H1 (cell line): Measurements from ENCODE around the gene CHRDL1. TPM values are rescaled to one million over a fixed set of nuclear protein-coding genes. Genes with fewer than 3 reads are reported as not detected.

Experiments
- CTCF ChIA-PET: fragments of 300-600 bp; sonication (Branson Sonifier 250); formaldehyde crosslinking; loops from one replicate; lab custom pipeline; 2021; ENCODE audit not compliant: partially characterized antibody; lab: Charles Lee
- POLR2A ChIA-PET: fragments of 300-600 bp; sonication (Branson Sonifier 250); formaldehyde crosslinking; loops from one replicate; lab custom pipeline; 2021; ENCODE audit warnings: inconsistent platforms; ENCODE audit not compliant: partially characterized antibody; lab: Charles Lee
- DNase-seq, 2 experiments: peaks; one replicate each; pipeline versions ENCODE4 v3.0.0 to v3.0.0-alpha.2; 2010 to 2022; ENCODE audit warnings: low spot score in 2 of 2, low read depth in 1 of 2, mixed read lengths in 1 of 2
- FAIRE-seq: peaks from 2 replicates; lab custom pipeline; 2011; peaks lifted over from hg19 to GRCh38; lab: Jason Lieb, UNC
- H2AFZ ChIP-seq: 2 replicates; pipeline ENCODE4 v1.8.1; 2012; ENCODE audit warnings: low read length, inconsistent platforms
- H2AK5ac ChIP-seq: 2 replicates; pipeline ENCODE4 v1.6.1; 2013; ENCODE audit warnings: low read depth, low read length
- H2BK120ac ChIP-seq: replicated peaks from 2 replicates; pipeline ENCODE3; 2013; ENCODE audit warnings: low read depth, low read length, inconsistent platforms
- H2BK12ac ChIP-seq: 2 replicates; pipeline ENCODE4 v1.6.1; 2013; ENCODE audit warnings: low read depth, low read length
- H2BK15ac ChIP-seq: 2 replicates; pipeline ENCODE4 v1.6.1; 2013; ENCODE audit warnings: low read length
- H2BK20ac ChIP-seq: 2 replicates; pipeline ENCODE4 v1.6.1; 2013; ENCODE audit warnings: low read length
- H2BK5ac ChIP-seq: 2 replicates; pipeline ENCODE4 v1.6.1; 2013; ENCODE audit warnings: low read depth, low read length
- H3K14ac ChIP-seq: 2 replicates; pipeline ENCODE4 v1.6.1; 2013; ENCODE audit warnings: inconsistent platforms; ENCODE audit not compliant: insufficient read length
- H3K18ac ChIP-seq: 2 replicates; pipeline ENCODE4 v1.6.1; 2013; ENCODE audit warnings: low read length; ENCODE audit errors: extremely low read depth
- H3K23ac ChIP-seq: 2 replicates; pipeline ENCODE4 v1.6.1; 2013; ENCODE audit warnings: inconsistent platforms; ENCODE audit not compliant: insufficient read length
- H3K23me2 ChIP-seq: 2 replicates; pipeline ENCODE4 v1.6.1; 2013; ENCODE audit warnings: low read depth, low read length
- H3K27ac ChIP-seq: 2 replicates; pipeline ENCODE4 v1.6.1; 2011; ENCODE audit warnings: low read depth, low read length, inconsistent platforms
- H3K27me3 ChIP-seq, 4 experiments: replicated peaks in 1 of 4; 1 replicate in 1 of 4; 2 replicates in 3 of 4; pipeline versions ENCODE4 v1.6.1 to v1.8.1; 2011 to 2013; ENCODE audit warnings: low read length in 3 of 4, mild to moderate bottlenecking in 3 of 4, inconsistent platforms in 2 of 4, mixed read lengths in 2 of 4, moderate library complexity in 1 of 4; ENCODE audit not compliant: control insufficient read depth in 3 of 4, insufficient read depth in 3 of 4; ENCODE audit errors: extremely low read depth in 1 of 4
- H3K36me3 ChIP-seq, 4 experiments: 2 replicates each; pipeline versions ENCODE4 v1.6.1 to v1.8.1; 2011 to 2013; ENCODE audit warnings: mild to moderate bottlenecking in 4 of 4, low read length in 3 of 4, moderate library complexity in 2 of 4, control low read depth in 1 of 4, inconsistent platforms in 1 of 4; ENCODE audit not compliant: insufficient read depth in 4 of 4, control insufficient read depth in 2 of 4
- H3K4ac ChIP-seq: replicated peaks from 2 replicates; pipeline ENCODE3; 2013; ENCODE audit warnings: low read length, low read depth, mixed read lengths, inconsistent platforms; ENCODE audit not compliant: insufficient read length
- H3K4me1 ChIP-seq, 4 experiments: replicated peaks in 1 of 4; 1 replicate in 1 of 4; 2 replicates in 3 of 4; pipeline versions ENCODE4 v1.6.1 to v1.8.1; 2011 to 2013; ENCODE audit warnings: low read length in 3 of 4, inconsistent platforms in 2 of 4, mixed read lengths in 1 of 4; ENCODE audit not compliant: insufficient read depth in 4 of 4, control insufficient read depth in 3 of 4
- H3K4me2 ChIP-seq, 2 experiments: 2 replicates each; pipeline versions ENCODE4 v1.6.1 to v1.8.1; 2011 to 2013; ENCODE audit warnings: low read depth in 2 of 2, low read length in 2 of 2, control low read depth in 1 of 2, inconsistent platforms in 1 of 2, mild to moderate bottlenecking in 1 of 2; ENCODE audit not compliant: insufficient read depth in 1 of 2
- H3K4me3 ChIP-seq, 4 experiments: fragments of 200-600, 300-600 bp in 1 of 4; sonication (generic), shearing (Covaris generic), sonication (Bioruptor Twin) in 1 of 4; 2 replicates each; pipeline versions ENCODE4 v1.5.1 to v1.8.1; 2011 to 2016; ENCODE audit warnings: low read length in 4 of 4, low read depth in 3 of 4, control low read depth in 2 of 4, inconsistent platforms in 2 of 4, mild to moderate bottlenecking in 2 of 4, mixed read lengths in 1 of 4, moderate library complexity in 1 of 4; ENCODE audit not compliant: insufficient read depth in 2 of 4; ENCODE audit errors: extremely low read depth in 1 of 4
- H3K56ac ChIP-seq: replicated peaks from 2 replicates; pipeline ENCODE3; 2013; ENCODE audit warnings: low read depth, mild to moderate bottlenecking, mixed read lengths, low read length, inconsistent platforms; ENCODE audit not compliant: insufficient read length
- H3K79me1 ChIP-seq: 2 replicates; pipeline ENCODE4 v1.6.1; 2013; ENCODE audit warnings: low read depth, low read length, control low read depth
- H3K79me2 ChIP-seq, 2 experiments: 2 replicates each; pipeline versions ENCODE4 v1.6.1 to v1.8.1; 2012 to 2013; ENCODE audit warnings: low read length in 2 of 2, mild to moderate bottlenecking in 2 of 2, inconsistent platforms in 1 of 2; ENCODE audit not compliant: insufficient read depth in 2 of 2, control insufficient read depth in 1 of 2
- H3K9ac ChIP-seq, 4 experiments: replicated peaks in 1 of 4; 1 replicate in 1 of 4; 2 replicates in 3 of 4; pipeline versions ENCODE4 v1.6.1 to v1.8.1; 2011 to 2013; ENCODE audit warnings: low read depth in 3 of 4, low read length in 3 of 4, control low read depth in 2 of 4, mild to moderate bottlenecking in 2 of 4, moderate library complexity in 2 of 4, inconsistent platforms in 1 of 4; ENCODE audit errors: extremely low read depth in 1 of 4
- H3K9me3 ChIP-seq, 2 experiments: 2 replicates each; pipeline versions ENCODE4 v1.6.1 to v1.8.1; 2012 to 2013; ENCODE audit warnings: mild to moderate bottlenecking in 2 of 2, moderate library complexity in 2 of 2, control low read depth in 1 of 2, inconsistent platforms in 1 of 2, low read depth in 1 of 2, low read length in 1 of 2, mixed read lengths in 1 of 2; ENCODE audit not compliant: insufficient read depth in 2 of 2
- H4K20me1 ChIP-seq, 2 experiments: replicated peaks in 1 of 2; 2 replicates each; pipeline versions ENCODE3 to v1.8.1; 2011 to 2013; ENCODE audit warnings: inconsistent platforms in 2 of 2, low read length in 2 of 2, mild to moderate bottlenecking in 1 of 2; ENCODE audit not compliant: insufficient read depth in 2 of 2, control insufficient read depth in 1 of 2
- H4K5ac ChIP-seq: 2 replicates; pipeline ENCODE4 v1.6.1; 2013; ENCODE audit warnings: low read length, low read depth, mixed read lengths, inconsistent platforms; ENCODE audit not compliant: insufficient read length
- H4K8ac ChIP-seq: 2 replicates; pipeline ENCODE4 v1.8.0; 2013; ENCODE audit warnings: mild to moderate bottlenecking, moderate library complexity, low read length, inconsistent platforms; ENCODE audit not compliant: insufficient read depth; ENCODE audit errors: extremely low read depth
- H4K91ac ChIP-seq: replicated peaks from 2 replicates; pipeline ENCODE3; 2013; ENCODE audit warnings: low read length, mixed read lengths, inconsistent platforms; ENCODE audit not compliant: insufficient read length
- CTBP2 ChIP-seq: IDR thresholded peaks from 2 replicates; pipeline ENCODE4 v1.7.0; 2011; ENCODE audit warnings: borderline replicate concordance, mild to moderate bottlenecking, moderate library complexity, mixed read lengths, low read length; ENCODE audit not compliant: insufficient read depth, insufficient read length
- polyA plus RNA-seq, 7 experiments: library from polyadenylated mRNA; depleted of rRNA in 3 of 7; stranded (reverse) in 5 of 7; unstranded in 2 of 7; fragments of >200 nt in 5 of 7; fragments of 200-250 nt in 2 of 7; gene quantifications; 1 replicate in 5 of 7; 2 replicates in 1 of 7; 4 replicates in 1 of 7; pipeline versions ENCODE4 v1.2.1 to v1.2.3, GENCODE V29; 2011 to 2013; ENCODE audit warnings: missing spikeins in 2 of 7, mixed read lengths in 2 of 7
- total RNA-seq: library from RNA; stranded (reverse); fragmentation: NEBNext Ultra II Directional; extraction: Animal tissue kit (Norgen Biotek cat#: 25700); gene quantifications from 2 replicates; pipeline ENCODE4 v1.2.1, GENCODE V29; 2021

Gene CHRDL1
- total and polyA plus RNA-seq, 2 of the 8 experiments (the other 6 are each of a cell fraction or from before 2014, with no cell fraction given): 5.6 to 15.6 TPM

DNA sequence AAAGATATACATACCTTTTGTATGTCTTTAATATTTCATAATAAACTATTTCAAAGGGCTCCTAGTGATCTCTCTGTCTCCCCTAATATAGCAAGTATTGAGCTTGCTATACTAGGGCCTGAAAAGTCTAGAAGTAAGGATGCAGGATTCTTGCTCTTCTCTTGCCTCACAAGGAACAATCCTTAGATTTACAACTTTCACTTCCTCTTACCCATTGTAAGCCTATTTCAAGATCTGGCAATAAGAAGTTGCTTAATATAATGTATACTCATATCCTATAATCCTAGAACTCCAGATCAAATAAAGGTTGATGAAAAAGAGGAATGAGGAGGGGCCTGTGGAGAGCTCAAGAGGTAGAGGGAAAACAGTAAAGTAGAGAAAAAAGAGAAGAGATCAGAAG, 40.8 kb upstream of the CHRDL1 start:
- Histone ChIP-seq H3K9me3 (no peaks in the 10 kb centered on the region), H3K56ac (no peak overlapping the region), H3K4me2 (no peak overlapping the region), H2AK5ac (no peak overlapping the region), H2BK15ac (no peak overlapping the region), H4K8ac (no peak overlapping the region), H2BK12ac (no peak overlapping the region), H3K9ac (no peak overlapping the region), H3K79me2 (no peaks in the 10 kb centered on the region), H3K14ac (no peak overlapping the region), H2BK5ac (no peak overlapping the region), H3K79me1 (no peaks in the 10 kb centered on the region), H3K27ac (no peak overlapping the region), H2BK20ac (no peak overlapping the region), H3K23me2 (no peaks in the 10 kb centered on the region), H3K18ac (no peak overlapping the region), H4K20me1 (no peaks in the 10 kb centered on the region), H3K23ac (no peak overlapping the region), H2AFZ (no peak overlapping the region), H3K4me3 (no peak overlapping the region), H3K4ac (no peak overlapping the region), H4K5ac (no peak overlapping the region), H3K36me3 (no peaks in the 10 kb centered on the region), H2BK120ac (no peak overlapping the region), H3K4me1 (no peaks in the 10 kb centered on the region), H3K27me3 (no peaks in the 10 kb centered on the region), H4K91ac (no peak overlapping the region)
- DNase-seq: no peak
- CTCF ChIA-PET: interaction anchor here (0.7 to 3.5 kb wide), 22 partner anchors 9 to 411 kb away, joined by 3 to 17 read pairs (median 4); no protein-coding TSS in a partner anchor
- FAIRE-seq: no peak
- POLR2A ChIA-PET: no interaction called here
- TF ChIP-seq CTBP2: no peak
